LNCAP (cell line): ENCODE results near the gene HOTAIR.

Experiments
- CTCF ChIP-seq: fragments of 450-650 bp; IDR thresholded peaks from 2 replicates; pipeline ENCODE4 v1.5.1; 2017; ENCODE audit warnings: mild to moderate bottlenecking

The HOTAIR gene

GRCh38 chr12:54004063-54004840 lies 29.5 kb upstream of the HOTAIR start:
- TF ChIP-seq CTCF: peak; percentile 12; the same call in 1 of the 2 replicates

- TF ChIP-seq CTCF: no peak
Observed at GRCh38 chr12:54003625-54004024, 28.9 kb upstream of the HOTAIR start.

- no peak for TF ChIP-seq CTCF
Observed at GRCh38 chr12:54002915-54003389, 28.2 kb upstream of the HOTAIR start.

- no peak for TF ChIP-seq CTCF
Observed at GRCh38 chr12:54002278-54002914, 27.6 kb upstream of the HOTAIR start.

- TF ChIP-seq CTCF: no peak
Observed at GRCh38 chr12:54001283-54002187, 26.8 kb upstream of the HOTAIR start.

GRCh38 chr12:54000116-54001114 lies 25.7 kb upstream of the HOTAIR start, which contains the start of gene HOXC9:
Gene HOXC9 (plus strand): TSS chr12:54000161. CDS start chr12:54000189, 28 bp downstream.
- no peak for TF ChIP-seq CTCF
